GM23338 (cell line): ENCODE results near the gene CORO1C. TPM values are rescaled to one million over a fixed set of nuclear protein-coding genes. Genes with fewer than 3 reads are reported as not detected.

ENCODE experiments used
- ATAC-seq: fragments of 200-7000 bp; cut with Tn5 transposase; 3 replicates; pipeline ENCODE4 v1.9.1; 2020
- DNase-seq: peaks from one replicate; pipeline ENCODE4 v3.0.0-alpha.2; 2015; ENCODE audit warnings: low spot score
- H2AFZ ChIP-seq: fragments of 200-600 bp; sonication (generic); 2 replicates; pipeline ENCODE4 v1.8.0; 2016; ENCODE audit warnings: antibody characterized with exemption, mild to moderate bottlenecking, moderate library complexity
- H3F3A ChIP-seq: fragments of 200-600 bp; sonication (generic); replicated peaks from 2 replicates; pipeline ENCODE4 v1.8.0; 2017; ENCODE audit warnings: antibody characterized with exemption, mixed run types, low read depth
- H3K27ac ChIP-seq: fragments of 200-600 bp; sonication (generic); 2 replicates; pipeline ENCODE4 v1.6.1; 2016; ENCODE audit warnings: low read depth
- H3K27me3 ChIP-seq: fragments of 200-600 bp; sonication (generic); 2 replicates; pipeline ENCODE4 v1.8.0; 2016; ENCODE audit warnings: mild to moderate bottlenecking, mixed run types, moderate library complexity; ENCODE audit not compliant: insufficient read depth
- H3K36me3 ChIP-seq: fragments of 200-600 bp; sonication (generic); 2 replicates; pipeline ENCODE4 v1.8.0; 2016; ENCODE audit warnings: mild to moderate bottlenecking; ENCODE audit not compliant: insufficient read depth
- H3K4me1 ChIP-seq: fragments of 200-600 bp; sonication (generic); 2 replicates; pipeline ENCODE4 v1.8.0; 2016; ENCODE audit warnings: mild to moderate bottlenecking, moderate library complexity; ENCODE audit not compliant: insufficient read depth
- H3K4me2 ChIP-seq: fragments of 200-600 bp; sonication (generic); 2 replicates; pipeline ENCODE4 v1.7.1; 2017; ENCODE audit warnings: mixed run types
- H3K4me3 ChIP-seq: fragments of 200-600 bp; sonication (generic); 2 replicates; pipeline ENCODE4 v1.6.1; 2016; ENCODE audit warnings: mixed run types
- H3K79me2 ChIP-seq: fragments of 200-600 bp; sonication (generic); replicated peaks from 2 replicates; pipeline ENCODE4 v1.8.0; 2017; ENCODE audit warnings: mild to moderate bottlenecking; ENCODE audit not compliant: insufficient read depth
- H3K9me2 ChIP-seq: fragments of 200-600 bp; sonication (generic); 2 replicates; pipeline ENCODE4 v1.8.0; 2017; ENCODE audit not compliant: insufficient read depth
- H4K20me1 ChIP-seq: fragments of 200-600 bp; sonication (generic); replicated peaks from 2 replicates; pipeline ENCODE4 v1.8.0; 2017; ENCODE audit warnings: mild to moderate bottlenecking; ENCODE audit not compliant: insufficient read depth
- H3K27ac Mint-ChIP-seq: 2 replicates; pipeline ENCODE4 v1.8.0; 2020; ENCODE audit warnings: inconsistent platforms, mild to moderate bottlenecking, moderate library complexity, mixed read lengths
- H3K27me3 Mint-ChIP-seq: 3 replicates; pipeline ENCODE4 v1.8.0; 2022; ENCODE audit warnings: low read depth, mild to moderate bottlenecking, moderate library complexity, mixed read lengths, inconsistent platforms; ENCODE audit not compliant: insufficient read depth, poor library complexity
- H3K36me3 Mint-ChIP-seq: 3 replicates; pipeline ENCODE4 v1.8.0; 2021; ENCODE audit warnings: low read depth, mild to moderate bottlenecking, inconsistent platforms, moderate library complexity, mixed read lengths
- H3K4me1 Mint-ChIP-seq: 3 replicates; pipeline ENCODE4 v1.8.0; 2020; ENCODE audit warnings: mild to moderate bottlenecking, inconsistent platforms, mixed read lengths
- H3K4me3 Mint-ChIP-seq: 3 replicates; pipeline ENCODE4 v1.8.0; 2021; ENCODE audit warnings: moderate library complexity, mild to moderate bottlenecking, inconsistent platforms, mixed read lengths
- H3K9me3 Mint-ChIP-seq: 3 replicates; pipeline ENCODE4 v1.8.0; 2020; ENCODE audit warnings: moderate library complexity, mild to moderate bottlenecking, inconsistent platforms, mixed read lengths
- CREB1 ChIP-seq: fragments of 250-450 bp; sonication (Bioruptor Pico); IDR thresholded peaks from 2 replicates; pipeline ENCODE4 v1.5.0; 2020; ENCODE audit warnings: low read depth, mild to moderate bottlenecking, moderate library complexity
- ETS1 ChIP-seq: IDR thresholded peaks from 2 replicates; pipeline ENCODE4 v1.6.1; 2016; ENCODE audit warnings: antibody characterized with exemption
- EZH2 ChIP-seq: fragments of 200-600 bp; sonication (generic); IDR thresholded peaks from one replicate; pipeline ENCODE4 v1.8.0; 2017; ENCODE audit warnings: antibody characterized with exemption, mild to moderate bottlenecking, low read depth; ENCODE audit not compliant: unreplicated experiment
- EZH2phosphoT487 ChIP-seq: fragments of 200-600 bp; sonication (generic); IDR thresholded peaks from one replicate; pipeline ENCODE4 v1.8.1; 2018; ENCODE audit warnings: antibody characterized with exemption; ENCODE audit not compliant: unreplicated experiment
- JUNB ChIP-seq: IDR thresholded peaks from one replicate; pipeline ENCODE4 v1.6.1; 2016; ENCODE audit warnings: antibody characterized with exemption; ENCODE audit not compliant: unreplicated experiment
- NANOG ChIP-seq: IDR thresholded peaks from 2 replicates; pipeline ENCODE4 v1.6.1; 2016; ENCODE audit warnings: antibody characterized with exemption, borderline replicate concordance
- POLR2AphosphoS5 ChIP-seq: IDR thresholded peaks from 2 replicates; pipeline ENCODE4 v1.6.1; 2016; ENCODE audit warnings: antibody characterized with exemption, low read depth
- STAT1 ChIP-seq: IDR thresholded peaks from one replicate; pipeline ENCODE4 v1.6.1; 2016; ENCODE audit warnings: antibody characterized with exemption; ENCODE audit not compliant: unreplicated experiment
- ZNF114 ChIP-seq: fragments of 250-450 bp; sonication (Bioruptor Pico); IDR thresholded peaks from 2 replicates; pipeline ENCODE4 v1.5.0; 2020; ENCODE audit warnings: mild to moderate bottlenecking, moderate library complexity
- ZNF331 ChIP-seq: fragments of 250-450 bp; sonication (Bioruptor Pico); IDR thresholded peaks from 2 replicates; pipeline ENCODE4 v1.5.0; 2020; ENCODE audit warnings: low read depth, mild to moderate bottlenecking, moderate library complexity
- polyA plus RNA-seq: library from polyadenylated mRNA; unstranded; fragments of >200 nt; fragmentation: Nextera tagmentation; extraction: Ambion mirVana; gene quantifications from 2 replicates; pipeline ENCODE4 v1.2.1, GENCODE V29; 2016
- total RNA-seq: library from RNA; depleted of rRNA; stranded (reverse); fragments of >200 nt; shearing (Covaris generic); gene quantifications from 2 replicates; pipeline ENCODE4 v1.2.3, GENCODE V29; 2014
- TF ChIP-seq, protein P1 (sequence below): IDR thresholded peaks from one replicate; pipeline ENCODE4 v1.6.1; 2018; ENCODE audit warnings: antibody characterized with exemption; ENCODE audit not compliant: unreplicated experiment
- TF ChIP-seq, protein P2 (sequence below), 2 experiments: fragments of 200-600 bp in 1 of 2; sonication (generic) in 1 of 2; conservative IDR thresholded peaks; 2 replicates each; pipeline versions ENCODE4 v1.5.1 to v1.6.1; 2016 to 2017; ENCODE audit warnings: antibody characterized with exemption in 2 of 2, low read depth in 2 of 2, mild to moderate bottlenecking in 2 of 2, moderate library complexity in 1 of 2

Gene CORO1C
- total and polyA plus RNA-seq, 2 experiments from 2014 or later = 59.2 to 89.5 TPM

DNA sequence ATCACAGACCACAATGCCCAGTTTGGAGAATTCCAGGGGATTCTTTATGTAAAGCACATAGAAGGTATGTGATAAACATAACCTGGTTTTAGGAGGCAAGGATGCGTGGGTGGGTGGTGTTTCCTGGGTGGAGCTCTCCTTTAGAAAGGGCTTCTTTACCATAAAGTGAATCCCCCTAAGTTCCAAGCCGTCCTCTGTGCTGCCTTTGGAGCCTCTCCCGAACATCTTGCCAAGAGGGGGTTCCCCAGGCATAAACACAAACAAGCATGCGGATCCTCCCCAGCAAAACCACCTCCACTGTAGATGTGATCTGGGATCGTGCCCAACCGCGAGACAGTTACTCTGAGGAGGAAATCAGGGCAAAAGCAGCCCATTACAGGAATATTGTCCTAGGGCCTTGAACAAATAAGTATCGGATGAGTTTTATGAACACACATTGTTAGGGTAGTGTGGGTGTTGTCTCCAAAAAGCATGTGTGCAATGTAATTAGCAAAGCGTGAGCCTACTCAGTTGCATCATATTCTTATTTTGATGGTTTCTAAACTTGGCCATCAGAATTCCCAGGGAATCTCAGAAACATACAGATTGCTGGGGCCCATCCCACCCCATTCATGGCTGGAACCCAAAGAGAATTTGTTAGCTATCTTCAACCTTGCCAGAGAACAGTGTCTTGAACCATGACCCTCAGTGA lies 48.8 kb upstream of the CORO1C start (continued):
- no peak for TF ChIP-seq ETS1
- TF ChIP-seq, protein P1, sequence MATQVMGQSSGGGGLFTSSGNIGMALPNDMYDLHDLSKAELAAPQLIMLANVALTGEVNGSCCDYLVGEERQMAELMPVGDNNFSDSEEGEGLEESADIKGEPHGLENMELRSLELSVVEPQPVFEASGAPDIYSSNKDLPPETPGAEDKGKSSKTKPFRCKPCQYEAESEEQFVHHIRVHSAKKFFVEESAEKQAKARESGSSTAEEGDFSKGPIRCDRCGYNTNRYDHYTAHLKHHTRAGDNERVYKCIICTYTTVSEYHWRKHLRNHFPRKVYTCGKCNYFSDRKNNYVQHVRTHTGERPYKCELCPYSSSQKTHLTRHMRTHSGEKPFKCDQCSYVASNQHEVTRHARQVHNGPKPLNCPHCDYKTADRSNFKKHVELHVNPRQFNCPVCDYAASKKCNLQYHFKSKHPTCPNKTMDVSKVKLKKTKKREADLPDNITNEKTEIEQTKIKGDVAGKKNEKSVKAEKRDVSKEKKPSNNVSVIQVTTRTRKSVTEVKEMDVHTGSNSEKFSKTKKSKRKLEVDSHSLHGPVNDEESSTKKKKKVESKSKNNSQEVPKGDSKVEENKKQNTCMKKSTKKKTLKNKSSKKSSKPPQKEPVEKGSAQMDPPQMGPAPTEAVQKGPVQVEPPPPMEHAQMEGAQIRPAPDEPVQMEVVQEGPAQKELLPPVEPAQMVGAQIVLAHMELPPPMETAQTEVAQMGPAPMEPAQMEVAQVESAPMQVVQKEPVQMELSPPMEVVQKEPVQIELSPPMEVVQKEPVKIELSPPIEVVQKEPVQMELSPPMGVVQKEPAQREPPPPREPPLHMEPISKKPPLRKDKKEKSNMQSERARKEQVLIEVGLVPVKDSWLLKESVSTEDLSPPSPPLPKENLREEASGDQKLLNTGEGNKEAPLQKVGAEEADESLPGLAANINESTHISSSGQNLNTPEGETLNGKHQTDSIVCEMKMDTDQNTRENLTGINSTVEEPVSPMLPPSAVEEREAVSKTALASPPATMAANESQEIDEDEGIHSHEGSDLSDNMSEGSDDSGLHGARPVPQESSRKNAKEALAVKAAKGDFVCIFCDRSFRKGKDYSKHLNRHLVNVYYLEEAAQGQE = no peak
- no peak for TF ChIP-seq CREB1
- TF ChIP-seq EZH2 = no peak
- no peak for TF ChIP-seq ZNF331 (CRISPR knock-in tag)
- no peak for TF ChIP-seq STAT1

DNA sequence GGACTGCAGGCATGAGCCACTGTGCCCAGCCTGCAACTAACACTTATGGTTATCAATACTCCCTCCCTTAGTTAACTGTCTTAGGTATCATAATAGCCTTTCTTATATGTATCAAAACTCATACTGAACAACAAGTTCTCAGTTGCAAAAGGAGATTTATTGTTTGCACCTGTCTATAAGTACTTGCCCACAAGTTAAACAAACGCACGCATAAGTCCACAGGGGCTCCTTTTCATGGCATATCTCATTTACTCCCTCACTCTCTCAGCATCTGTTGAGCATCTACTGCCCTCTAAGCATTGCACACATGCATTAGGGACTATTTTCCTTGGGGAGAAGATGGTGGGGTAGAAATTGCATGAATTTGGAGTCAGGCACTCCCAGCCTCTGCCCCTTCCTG lies 46.7 kb upstream of the CORO1C start:
- H3K4me3 Mint-ChIP-seq = no peak overlapping the region
- no peak overlapping the region for H3K27ac Mint-ChIP-seq
- no peaks in the 10 kb centered on the region for H3K36me3 Mint-ChIP-seq
- Histone ChIP-seq H3K4me2 (no peak overlapping the region), H3K4me1 (no peaks in the 10 kb centered on the region), H3K4me3 (no peak overlapping the region), H4K20me1 (no peaks in the 10 kb centered on the region), H2AFZ (no peak overlapping the region), H3K27me3 (no peaks in the 10 kb centered on the region), H3K36me3 (no peaks in the 10 kb centered on the region), H3K9me2 (no peaks in the 10 kb centered on the region), H3K79me2 (no peaks in the 10 kb centered on the region), H3F3A (peaks cover 5% of the 10 kb centered on the region; the same call in 1 of the 2 replicates), H3K27ac (no peak overlapping the region)
- H3K4me1 Mint-ChIP-seq = peaks cover 12% of the 10 kb centered on the region
- H3K9me3 Mint-ChIP-seq = no peaks in the 10 kb centered on the region
- peaks cover 11% of the 10 kb centered on the region for H3K27me3 Mint-ChIP-seq
- ATAC-seq (no peak), DNase-seq (no peak)
- no peak for TF ChIP-seq ZNF331 (CRISPR knock-in tag)
- no peak for TF ChIP-seq EZH2
- TF ChIP-seq ZNF114 (CRISPR knock-in tag) = no peak
- TF ChIP-seq POLR2AphosphoS5 = no peak
- TF ChIP-seq EZH2phosphoT487 = no peak
- TF ChIP-seq CREB1 = no peak
- TF ChIP-seq, protein P1 = no peak
- TF ChIP-seq, protein P2, sequence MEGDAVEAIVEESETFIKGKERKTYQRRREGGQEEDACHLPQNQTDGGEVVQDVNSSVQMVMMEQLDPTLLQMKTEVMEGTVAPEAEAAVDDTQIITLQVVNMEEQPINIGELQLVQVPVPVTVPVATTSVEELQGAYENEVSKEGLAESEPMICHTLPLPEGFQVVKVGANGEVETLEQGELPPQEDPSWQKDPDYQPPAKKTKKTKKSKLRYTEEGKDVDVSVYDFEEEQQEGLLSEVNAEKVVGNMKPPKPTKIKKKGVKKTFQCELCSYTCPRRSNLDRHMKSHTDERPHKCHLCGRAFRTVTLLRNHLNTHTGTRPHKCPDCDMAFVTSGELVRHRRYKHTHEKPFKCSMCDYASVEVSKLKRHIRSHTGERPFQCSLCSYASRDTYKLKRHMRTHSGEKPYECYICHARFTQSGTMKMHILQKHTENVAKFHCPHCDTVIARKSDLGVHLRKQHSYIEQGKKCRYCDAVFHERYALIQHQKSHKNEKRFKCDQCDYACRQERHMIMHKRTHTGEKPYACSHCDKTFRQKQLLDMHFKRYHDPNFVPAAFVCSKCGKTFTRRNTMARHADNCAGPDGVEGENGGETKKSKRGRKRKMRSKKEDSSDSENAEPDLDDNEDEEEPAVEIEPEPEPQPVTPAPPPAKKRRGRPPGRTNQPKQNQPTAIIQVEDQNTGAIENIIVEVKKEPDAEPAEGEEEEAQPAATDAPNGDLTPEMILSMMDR (conservative IDR thresholded peaks at IDR 0.05; ENCODE audit: low read depth in 2 of 2) = no peak
- TF ChIP-seq NANOG = no peak
- no peak for TF ChIP-seq ETS1
- TF ChIP-seq JUNB = no peak
